Activated naive CD8-positive, alpha-beta T cell treated with anti-CD3 and anti-CD28 coated beads, Interleukin-2, amount 50 U/mL, for 24 hours (primary cell): ENCODE data around the gene ANKRD17.

Experiments
- ATAC-seq: fragments of 150-1000 bp; cut with Tn5 transposase; one replicate; pipeline ENCODE4 v1.10.0; 2021
- DNase-seq: peaks from one replicate; pipeline ENCODE4 v3.0.0; 2021
- H3K27ac Mint-ChIP-seq: one replicate; pipeline ENCODE4 v1.8.0; 2021; ENCODE audit warnings: mild to moderate bottlenecking, mixed read lengths
- H3K27me3 Mint-ChIP-seq: one replicate; pipeline ENCODE4 v1.8.0; 2021; ENCODE audit warnings: mixed read lengths
- H3K36me3 Mint-ChIP-seq: one replicate; pipeline ENCODE4 v1.8.0; 2021; ENCODE audit warnings: low read depth, mixed read lengths
- H3K4me1 Mint-ChIP-seq: one replicate; pipeline ENCODE4 v1.8.0; 2021; ENCODE audit warnings: mixed read lengths
- H3K4me3 Mint-ChIP-seq: one replicate; pipeline ENCODE4 v1.8.0; 2021; ENCODE audit warnings: mild to moderate bottlenecking, moderate library complexity, mixed read lengths
- H3K9me3 Mint-ChIP-seq: one replicate; pipeline ENCODE4 v1.8.0; 2021; ENCODE audit warnings: mixed read lengths

ANKRD17 gene

DNA sequence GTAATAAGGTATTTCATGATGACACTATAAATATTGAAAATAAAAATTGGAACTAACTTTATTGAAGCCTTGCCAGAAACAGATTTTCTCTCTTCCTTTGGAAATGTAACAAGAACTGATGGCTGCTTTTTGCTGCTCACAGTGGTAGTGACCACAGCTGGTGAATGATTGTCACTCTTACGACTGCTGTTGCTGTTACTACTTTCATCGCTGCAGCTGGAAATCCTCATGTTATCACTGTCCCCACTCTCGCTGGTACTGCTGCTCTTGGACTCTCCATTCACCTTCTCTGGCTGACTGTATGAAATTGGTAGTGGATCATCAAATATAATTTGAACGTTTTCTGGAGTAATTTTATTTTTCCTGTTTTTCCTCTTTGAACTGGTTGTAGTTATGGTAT, 160.6 kb downstream of the ANKRD17 start:
- Mint-ChIP-seq H3K4me3 (no peak overlapping the region), H3K9me3 (no peaks in the 10 kb centered on the region), H3K4me1 (no peaks in the 10 kb centered on the region), H3K27ac (no peak overlapping the region), H3K27me3 (no peaks in the 10 kb centered on the region), H3K36me3 (peaks cover 36% of the 10 kb centered on the region)
- ATAC-seq (no peak), DNase-seq (no peak)

DNA sequence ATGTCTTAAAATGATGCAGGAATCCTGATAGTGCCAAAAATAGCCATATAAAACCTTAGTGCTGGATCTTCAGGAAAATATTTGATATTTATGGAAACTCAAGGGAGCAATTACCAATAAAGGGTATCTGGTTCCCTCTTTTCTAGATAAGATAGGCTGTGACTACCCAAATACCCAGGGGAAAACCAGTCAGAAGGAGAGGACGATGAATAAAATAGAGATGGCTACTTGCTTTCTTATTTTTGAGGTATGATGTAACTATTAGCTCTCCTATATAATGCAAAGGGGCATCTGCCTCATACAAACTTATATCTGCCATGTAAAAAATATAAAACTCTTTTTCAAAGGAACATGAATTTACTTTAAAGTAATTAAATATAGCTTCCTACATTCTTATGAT, 165.7 kb downstream of the ANKRD17 start:
- Mint-ChIP-seq H3K36me3 (peaks cover 43% of the 10 kb centered on the region), H3K4me1 (peaks cover 4% of the 10 kb centered on the region), H3K27ac (no peak overlapping the region), H3K27me3 (no peaks in the 10 kb centered on the region), H3K4me3 (no peak overlapping the region), H3K9me3 (no peaks in the 10 kb centered on the region)
- ATAC-seq: no peak
- DNase-seq: no peak

DNA sequence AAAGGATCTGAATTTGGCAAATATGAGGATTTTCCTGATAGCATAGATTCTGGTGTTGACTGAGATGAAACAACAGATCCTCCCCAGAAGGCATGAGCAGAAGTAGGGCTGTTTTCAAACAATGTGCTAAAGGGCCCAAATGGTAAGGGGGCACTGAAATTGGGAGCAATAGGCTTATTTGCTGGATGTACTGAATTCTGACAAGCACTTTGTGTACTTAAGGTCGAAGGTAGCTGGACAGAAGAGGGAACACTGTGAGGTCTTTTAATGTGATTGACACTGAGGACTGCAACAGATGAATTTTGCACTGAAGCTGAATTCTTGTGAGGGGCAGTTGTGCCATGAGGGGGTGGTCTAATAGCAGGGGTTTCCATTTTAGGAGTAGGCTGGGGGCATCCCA, 167.9 kb downstream of the ANKRD17 start:
- DNase-seq (no peak), ATAC-seq (no peak)
- H3K4me3 Mint-ChIP-seq: no peak overlapping the region
- no peaks in the 10 kb centered on the region for H3K9me3 Mint-ChIP-seq
- peaks cover 15% of the 10 kb centered on the region for H3K4me1 Mint-ChIP-seq
- peak overlapping the region; percentile 8 for H3K27ac Mint-ChIP-seq
- peaks cover 40% of the 10 kb centered on the region for H3K36me3 Mint-ChIP-seq
- no peaks in the 10 kb centered on the region for H3K27me3 Mint-ChIP-seq

DNA sequence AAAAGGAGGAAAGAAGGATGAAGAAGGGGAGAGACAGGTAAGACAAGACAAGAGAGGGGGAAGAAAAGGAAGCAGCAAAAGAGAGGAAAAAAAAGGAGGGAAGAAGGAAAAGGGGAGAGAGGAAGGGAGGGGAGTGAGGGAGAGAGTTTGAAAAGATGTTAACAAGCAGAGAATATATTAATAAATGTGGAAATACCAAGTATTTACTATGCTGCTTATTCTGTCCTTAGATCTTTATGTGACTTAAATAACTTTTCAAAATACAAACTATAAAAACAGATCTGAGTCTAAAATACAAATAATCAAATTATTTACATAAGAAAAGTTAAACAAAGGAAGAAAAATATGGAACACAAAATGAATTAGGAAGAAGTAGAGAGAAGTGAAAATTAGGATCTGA, 170.7 kb downstream of the ANKRD17 start:
- Mint-ChIP-seq H3K9me3 (no peaks in the 10 kb centered on the region), H3K36me3 (peaks cover 51% of the 10 kb centered on the region), H3K4me1 (peaks cover 15% of the 10 kb centered on the region), H3K27me3 (no peaks in the 10 kb centered on the region), H3K4me3 (no peak overlapping the region), H3K27ac (no peak overlapping the region)
- no peak for ATAC-seq
- no peak for DNase-seq

DNA sequence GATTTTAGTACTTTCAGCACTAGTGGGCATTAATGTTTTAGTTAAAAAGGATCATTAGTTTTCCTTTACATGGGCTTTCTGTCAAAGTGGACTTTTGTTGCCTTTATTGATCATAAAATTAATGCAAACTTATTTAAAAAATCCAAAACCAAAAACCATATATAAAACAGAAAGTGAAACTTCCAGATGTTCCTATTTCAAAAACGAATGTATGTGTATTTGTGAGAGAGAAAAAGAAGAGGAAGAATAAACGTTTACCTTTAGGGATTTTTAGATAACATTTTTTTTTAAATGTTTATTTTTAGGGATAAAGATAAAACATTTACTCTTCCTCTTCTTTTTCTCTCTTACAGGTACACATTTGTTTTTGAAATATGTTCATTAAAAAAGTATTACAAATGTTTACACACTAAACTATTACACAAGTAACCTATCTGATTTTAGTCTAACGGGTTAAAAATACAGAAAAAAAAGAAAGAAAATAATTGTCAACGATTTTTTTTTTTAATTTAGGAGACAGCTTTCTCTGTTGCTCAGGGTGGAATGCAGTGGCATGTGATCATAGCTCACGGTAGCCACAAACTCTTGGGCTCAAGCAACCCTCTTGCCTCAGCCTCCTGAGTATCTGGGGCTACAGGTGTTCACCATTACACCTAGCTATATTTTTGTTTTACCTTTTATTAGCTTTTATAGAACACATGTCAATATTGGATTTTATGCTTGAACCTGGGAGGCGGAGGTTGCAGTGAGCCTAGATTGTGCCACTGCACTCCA, 172.3 kb downstream of the ANKRD17 start:
- Mint-ChIP-seq H3K27me3 (no peaks in the 10 kb centered on the region), H3K27ac (no peak overlapping the region), H3K4me1 (peaks cover 17% of the 10 kb centered on the region), H3K36me3 (peaks cover 51% of the 10 kb centered on the region), H3K9me3 (no peaks in the 10 kb centered on the region), H3K4me3 (peak overlapping the region; percentile 34)
- ATAC-seq (no peak), DNase-seq (no peak)

DNA sequence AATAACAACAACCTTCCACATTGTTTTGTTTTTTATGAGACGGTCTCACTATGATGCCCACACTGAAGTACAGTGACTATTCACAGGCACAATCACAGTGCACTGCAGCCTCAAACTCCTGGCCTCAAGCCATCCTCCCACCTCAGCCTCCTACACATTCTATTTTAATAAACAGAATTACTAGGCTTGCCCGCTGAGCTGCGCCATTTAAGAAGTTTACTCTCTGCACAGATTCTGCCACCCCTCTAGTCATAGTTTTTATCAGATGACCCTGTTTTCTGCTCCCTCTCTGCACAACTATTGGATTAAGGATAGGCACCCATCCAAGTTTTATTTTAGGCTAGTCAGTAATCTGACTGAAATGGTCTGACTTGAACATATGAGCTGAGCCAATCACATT, 177.8 kb downstream of the ANKRD17 start:
- no peak for ATAC-seq
- Mint-ChIP-seq H3K27ac (peak overlapping the region; percentile 40), H3K27me3 (no peaks in the 10 kb centered on the region), H3K4me1 (peaks cover 9% of the 10 kb centered on the region), H3K36me3 (peaks cover 62% of the 10 kb centered on the region), H3K9me3 (no peaks in the 10 kb centered on the region), H3K4me3 (no peak overlapping the region)
- no peak for DNase-seq

DNA sequence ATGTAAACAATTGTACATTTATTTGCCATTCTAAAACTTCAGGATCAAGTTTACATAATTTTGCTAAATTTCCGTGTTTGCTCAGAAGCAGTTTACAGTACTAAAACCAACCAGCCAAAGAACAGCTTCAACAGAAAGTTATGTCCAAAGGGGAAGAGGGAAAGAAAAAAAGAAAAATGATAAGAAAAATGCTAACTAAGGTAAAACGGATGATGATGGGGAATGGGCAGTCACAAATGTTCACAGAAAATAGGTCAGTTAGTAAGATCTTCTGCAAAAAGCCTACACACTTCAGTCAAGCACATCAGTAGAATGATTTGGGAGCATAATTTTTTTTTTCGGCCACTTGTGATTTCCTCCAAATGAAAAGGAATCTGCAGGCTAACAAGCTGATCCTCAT, 182.8 kb downstream of the ANKRD17 start:
- Mint-ChIP-seq H3K36me3 (peaks cover 28% of the 10 kb centered on the region), H3K4me1 (peaks cover 12% of the 10 kb centered on the region), H3K9me3 (no peaks in the 10 kb centered on the region), H3K27ac (no peak overlapping the region), H3K4me3 (no peak overlapping the region), H3K27me3 (no peaks in the 10 kb centered on the region)
- no peak for ATAC-seq
- DNase-seq: no peak

DNA sequence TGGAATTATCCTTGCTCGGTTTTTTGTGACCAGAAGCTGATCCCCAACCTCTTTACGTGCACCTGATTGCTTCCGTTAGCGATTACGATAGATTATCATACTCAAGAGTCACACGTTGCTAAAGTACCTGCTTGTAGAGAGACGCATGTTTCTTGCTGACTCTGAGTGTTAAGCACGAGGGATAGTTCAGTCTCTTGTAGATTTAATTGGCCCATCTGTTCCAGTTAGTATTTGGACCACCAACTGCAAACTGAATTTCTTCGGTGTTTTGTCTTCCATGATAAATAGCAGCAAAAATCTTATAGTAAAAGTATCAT, 188.6 kb downstream of the ANKRD17 start:
- peaks cover 53% of the 10 kb centered on the region for H3K4me1 Mint-ChIP-seq

DNA sequence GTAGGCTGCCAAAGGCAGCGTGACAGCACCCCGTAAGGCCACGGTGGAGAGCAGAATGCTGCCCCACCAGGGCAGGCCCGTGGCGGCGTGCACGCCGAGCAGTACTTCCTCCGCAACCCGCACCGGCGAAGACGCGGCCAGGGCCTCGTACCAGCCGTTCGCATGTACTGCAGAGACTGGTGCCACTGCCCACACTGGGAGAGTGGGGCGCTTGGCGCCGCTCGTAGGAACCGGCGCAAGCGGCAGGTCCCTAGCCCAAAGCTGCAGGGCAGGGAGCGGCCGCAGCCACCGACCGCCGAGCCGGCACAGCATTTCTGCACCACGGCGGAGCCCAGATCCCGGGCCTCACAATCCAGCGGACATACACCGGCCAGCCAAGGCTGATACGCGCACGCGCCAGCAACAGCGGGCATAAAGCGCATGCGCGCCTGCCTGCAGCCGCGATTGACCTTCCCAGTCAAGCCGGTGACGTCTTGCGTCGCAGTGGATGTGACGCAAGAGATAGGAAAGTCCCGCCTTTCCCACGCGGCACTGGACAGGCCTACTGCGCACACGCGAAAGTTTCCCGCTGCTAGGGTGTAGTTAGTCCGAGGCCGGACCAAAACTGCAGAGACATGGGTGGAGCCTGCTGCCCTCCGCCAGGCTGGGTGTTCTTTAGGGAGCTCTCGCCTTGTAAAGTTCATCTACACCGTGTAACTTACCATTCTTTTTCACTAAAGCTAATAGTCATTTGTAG, 189.1 kb downstream of the ANKRD17 start, which contains the start of gene COX18:
Gene COX18 (minus strand): TSS at position 379 of the 736 bp plus-strand sequence. CDS start 67 bp downstream, at position 312.
- no peaks in the 10 kb centered on the region for H3K27me3 Mint-ChIP-seq
- DNase-seq (peak; percentile 96), ATAC-seq (peak; percentile 86)
- H3K4me3 Mint-ChIP-seq: peak within 1 kb of the TSS; percentile 92
- H3K4me1 Mint-ChIP-seq: peaks cover 58% of the 10 kb centered on the region
- H3K27ac Mint-ChIP-seq: peak within 1 kb of the TSS; percentile 99
- H3K9me3 Mint-ChIP-seq: no peaks in the 10 kb centered on the region
- H3K36me3 Mint-ChIP-seq: peaks cover 18% of the 10 kb centered on the region

More for the DNA sequence above, 188.6 kb downstream of the ANKRD17 start:
- Mint-ChIP-seq H3K4me3 (peak overlapping the region; percentile 92), H3K27ac (peak overlapping the region; percentile 99), H3K36me3 (peaks cover 17% of the 10 kb centered on the region), H3K27me3 (no peaks in the 10 kb centered on the region), H3K9me3 (no peaks in the 10 kb centered on the region)
- DNase-seq (no peak), ATAC-seq (peak; percentile 8)

DNA sequence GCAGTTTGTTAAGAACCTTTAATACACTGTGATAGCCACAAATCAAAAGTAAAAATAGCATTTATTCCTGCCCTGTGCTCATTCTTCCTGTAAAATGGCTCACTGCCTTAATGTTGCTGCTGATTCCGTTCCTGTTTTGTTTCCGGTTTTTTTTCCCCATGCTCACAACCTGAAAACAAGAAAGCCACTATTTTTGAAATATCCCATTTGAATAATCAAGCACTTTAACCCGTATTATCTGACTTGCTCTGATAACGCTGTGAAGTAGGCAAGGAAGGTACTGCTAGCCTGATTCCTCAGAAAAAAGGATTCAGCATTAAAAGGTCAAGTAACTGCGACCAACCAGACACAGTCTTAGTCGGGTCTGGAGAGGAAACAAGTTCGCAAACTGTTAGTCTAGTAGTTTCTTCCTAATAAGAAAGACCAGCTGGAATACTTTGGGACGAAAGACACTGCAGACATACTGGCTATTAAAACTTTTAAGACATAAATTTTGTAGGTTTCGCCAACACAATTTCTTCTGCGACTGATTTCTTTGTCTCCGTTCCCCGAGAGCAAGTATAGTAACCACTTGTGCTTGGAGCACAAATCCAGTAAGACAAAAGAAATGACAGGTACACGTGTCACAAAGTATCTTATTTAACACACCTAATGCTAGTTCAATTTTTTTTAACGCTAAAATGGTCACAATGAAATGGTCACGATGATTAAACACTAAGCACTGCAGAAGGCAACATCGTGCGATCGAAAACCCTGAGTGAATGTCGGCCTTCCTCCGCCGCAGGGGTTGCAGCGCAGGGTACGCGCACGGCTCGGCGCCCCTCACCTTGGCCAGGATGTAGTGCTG, 189.9 kb downstream of the ANKRD17 start:
- DNase-seq (peak; percentile 17), ATAC-seq (peak; percentile 21)
- H3K27ac Mint-ChIP-seq: peak overlapping the region; percentile 99
- H3K27me3 Mint-ChIP-seq: no peaks in the 10 kb centered on the region
- peaks cover 26% of the 10 kb centered on the region for H3K36me3 Mint-ChIP-seq
- H3K9me3 Mint-ChIP-seq: no peaks in the 10 kb centered on the region
- H3K4me1 Mint-ChIP-seq: peaks cover 63% of the 10 kb centered on the region
- H3K4me3 Mint-ChIP-seq: peak overlapping the region; percentile 92

DNA sequence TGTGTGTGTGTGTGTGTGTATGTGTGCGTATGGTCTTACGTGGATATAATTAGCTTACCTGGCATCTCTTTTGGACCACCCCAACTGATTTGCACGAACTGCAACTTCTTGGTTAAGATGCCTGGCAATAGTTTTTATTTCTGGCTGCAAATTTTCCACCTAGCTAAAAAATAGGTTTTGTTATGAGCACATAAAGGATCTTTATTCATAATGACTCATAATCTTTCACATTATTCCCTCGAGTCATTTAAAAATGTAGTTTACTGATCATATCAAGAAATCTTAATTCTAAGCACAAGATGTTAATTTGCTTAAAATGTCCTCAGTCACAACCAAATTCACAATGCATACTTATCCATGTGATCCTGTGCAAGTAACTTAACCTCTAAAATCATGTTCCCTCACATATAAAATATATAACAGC, 190.6 kb downstream of the ANKRD17 start:
- DNase-seq (no peak), ATAC-seq (no peak)
- Mint-ChIP-seq H3K27ac (peak overlapping the region; percentile 99), H3K27me3 (no peaks in the 10 kb centered on the region), H3K36me3 (peaks cover 30% of the 10 kb centered on the region), H3K9me3 (no peaks in the 10 kb centered on the region), H3K4me1 (peaks cover 67% of the 10 kb centered on the region), H3K4me3 (peak overlapping the region; percentile 92)

DNA sequence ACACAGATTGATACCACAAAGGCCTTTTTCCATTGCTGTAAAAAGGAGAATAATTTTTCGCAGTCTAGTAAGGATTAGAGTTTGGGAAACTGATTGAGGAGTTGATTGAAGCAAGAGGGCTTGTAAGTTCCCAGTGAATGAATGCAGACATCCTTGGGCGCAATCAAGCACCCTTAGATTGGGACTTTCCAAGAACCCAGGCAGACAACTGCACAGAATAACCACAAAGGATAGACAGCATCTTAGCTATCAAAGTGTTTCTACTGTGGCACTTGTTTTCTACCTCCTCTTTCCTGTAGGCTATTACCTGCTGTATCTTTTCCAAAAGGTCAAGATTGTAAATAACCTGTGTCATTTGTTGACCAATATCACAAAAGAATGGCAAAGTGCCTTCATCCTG, 191.7 kb downstream of the ANKRD17 start:
- DNase-seq (no peak), ATAC-seq (no peak)
- H3K4me3 Mint-ChIP-seq: peak overlapping the region; percentile 92
- peaks cover 59% of the 10 kb centered on the region for H3K4me1 Mint-ChIP-seq
- peak overlapping the region; percentile 99 for H3K27ac Mint-ChIP-seq
- peaks cover 32% of the 10 kb centered on the region for H3K36me3 Mint-ChIP-seq
- H3K9me3 Mint-ChIP-seq: no peaks in the 10 kb centered on the region
- H3K27me3 Mint-ChIP-seq: no peaks in the 10 kb centered on the region

DNA sequence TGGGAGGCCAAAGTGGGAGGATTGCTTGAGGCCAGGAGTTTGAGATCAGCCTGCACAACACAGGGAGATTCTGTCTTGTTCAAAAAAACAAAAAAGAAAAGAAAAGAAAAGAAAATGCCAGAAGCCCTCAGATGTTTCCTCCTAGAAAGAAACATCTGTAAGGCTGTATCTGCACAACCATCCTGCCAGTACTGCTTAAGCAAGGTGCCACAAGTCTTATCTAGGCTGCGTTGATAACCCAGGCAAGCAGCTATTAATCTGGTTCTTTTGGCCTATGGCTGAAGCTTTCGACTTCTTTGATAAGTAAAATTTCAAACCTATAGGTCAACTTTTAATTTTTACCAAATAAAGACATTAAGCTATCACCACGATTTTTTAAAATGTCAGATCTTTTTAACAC, 192.2 kb downstream of the ANKRD17 start:
- DNase-seq (no peak), ATAC-seq (no peak)
- Mint-ChIP-seq H3K4me1 (peaks cover 59% of the 10 kb centered on the region), H3K9me3 (no peaks in the 10 kb centered on the region), H3K27me3 (no peaks in the 10 kb centered on the region), H3K36me3 (peaks cover 35% of the 10 kb centered on the region), H3K4me3 (peak overlapping the region; percentile 15), H3K27ac (peak overlapping the region; percentile 99)

DNA sequence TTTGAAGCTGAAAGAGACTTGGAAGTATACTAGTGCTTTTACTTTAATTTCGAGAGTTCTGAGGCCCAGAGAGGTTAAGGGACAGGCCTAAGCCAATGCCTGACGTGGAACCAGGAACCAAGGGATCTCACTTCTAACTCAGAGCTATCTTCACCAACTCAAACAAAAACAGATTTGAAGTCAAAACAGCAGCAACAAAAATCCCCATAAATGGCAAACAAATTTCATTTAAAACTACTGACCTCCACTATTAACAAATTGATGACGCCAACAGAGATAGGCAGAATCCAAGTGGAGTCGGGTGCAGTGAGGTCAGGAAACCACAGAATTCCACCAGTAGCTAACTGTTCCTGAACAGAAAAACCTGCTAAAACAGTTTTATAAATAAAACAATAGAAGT, 194.1 kb downstream of the ANKRD17 start:
- Mint-ChIP-seq H3K27ac (peak overlapping the region; percentile 22), H3K36me3 (peaks cover 39% of the 10 kb centered on the region), H3K4me1 (peaks cover 50% of the 10 kb centered on the region), H3K27me3 (no peaks in the 10 kb centered on the region), H3K4me3 (no peak overlapping the region), H3K9me3 (no peaks in the 10 kb centered on the region)
- DNase-seq (no peak), ATAC-seq (no peak)
